ENCODE results near the gene CPN2.

Gene CPN2

DNA sequence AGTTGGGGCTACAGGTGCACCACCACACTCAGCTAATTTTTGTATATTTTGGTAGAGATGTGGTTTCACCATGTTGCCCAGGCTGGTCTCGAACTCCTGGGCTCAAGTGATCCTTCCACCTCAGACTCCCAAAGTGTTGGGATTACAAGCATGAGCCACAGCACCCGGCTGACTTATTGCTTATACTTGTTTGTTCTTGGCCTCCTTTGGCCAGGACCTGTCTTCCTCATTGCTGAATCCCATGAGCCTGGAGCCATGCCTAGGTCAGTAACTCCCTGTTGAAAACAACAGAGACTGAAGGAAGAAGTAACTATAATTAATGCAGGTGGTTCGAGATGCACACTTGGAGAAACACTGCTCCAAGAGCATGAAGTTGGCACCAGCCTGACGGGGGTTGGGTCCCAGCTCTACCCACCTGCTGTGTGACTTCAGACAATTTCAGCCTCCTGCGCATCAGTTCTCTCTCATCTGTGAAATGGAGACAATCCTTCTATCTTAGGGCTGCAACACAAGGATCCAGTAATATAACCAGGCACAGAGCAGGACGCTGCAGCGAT is 38.9 kb downstream of the CPN2 start:
- DNase-seq (ENCODE audit: low read depth) = no peak

DNA sequence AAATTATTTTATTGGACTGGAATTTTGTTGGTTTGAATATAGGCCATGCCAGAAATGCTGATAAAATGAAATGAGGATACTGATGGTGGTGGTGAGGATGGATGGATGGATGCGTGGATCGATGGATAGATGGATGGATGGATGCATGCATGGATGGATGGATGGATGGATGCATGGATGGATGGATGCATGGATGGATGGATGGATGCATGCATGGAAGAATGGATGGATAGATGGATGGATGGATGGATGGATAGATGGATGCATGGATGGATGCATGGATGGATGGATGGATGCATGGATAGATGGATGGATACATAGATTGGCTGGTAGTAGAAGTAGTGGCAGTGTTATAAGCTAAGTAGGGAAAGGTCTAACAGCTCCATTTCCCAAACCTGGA is 40.1 kb downstream of the CPN2 start:
- DNase-seq (ENCODE audit: low read depth) = no peak

DNA sequence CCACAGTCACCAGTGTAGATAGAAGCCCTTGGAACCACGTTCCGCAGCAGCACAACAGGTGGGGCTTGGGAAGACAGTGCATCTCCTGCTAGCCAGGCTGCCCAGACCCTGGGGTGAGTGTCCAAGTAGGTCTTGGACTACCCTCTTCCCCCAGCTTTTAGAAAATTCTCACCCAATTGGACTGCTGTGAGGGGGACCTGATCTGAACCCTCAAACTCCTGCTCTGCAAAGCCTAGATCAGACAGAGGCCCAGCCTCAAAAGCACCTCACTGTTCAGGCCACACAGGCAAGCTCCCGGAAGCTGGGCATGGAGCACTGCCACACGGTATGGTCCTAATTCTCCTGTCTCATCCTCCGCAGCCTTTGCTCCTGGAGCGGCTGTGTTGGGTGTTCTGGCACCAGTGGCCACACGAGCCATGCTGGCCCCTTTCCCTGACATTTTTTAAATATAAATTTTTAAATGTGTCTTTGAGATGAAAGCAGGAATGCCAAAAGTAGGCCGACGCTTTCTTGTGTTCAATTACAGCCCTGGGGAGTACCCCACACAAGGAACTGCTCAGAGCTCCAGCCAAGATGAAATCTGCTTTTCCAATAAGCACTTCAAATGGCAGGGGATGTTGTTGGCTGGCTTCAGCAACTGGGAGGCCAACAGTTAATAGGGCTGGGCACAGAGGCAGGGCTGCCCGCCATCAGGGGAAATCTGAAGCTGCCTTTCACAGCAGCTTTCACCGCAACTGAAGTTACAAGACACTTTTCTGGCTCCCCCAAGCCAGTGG is 40.9 kb downstream of the CPN2 start:
- DNase-seq (ENCODE audit: low read depth) = no peak

DNA sequence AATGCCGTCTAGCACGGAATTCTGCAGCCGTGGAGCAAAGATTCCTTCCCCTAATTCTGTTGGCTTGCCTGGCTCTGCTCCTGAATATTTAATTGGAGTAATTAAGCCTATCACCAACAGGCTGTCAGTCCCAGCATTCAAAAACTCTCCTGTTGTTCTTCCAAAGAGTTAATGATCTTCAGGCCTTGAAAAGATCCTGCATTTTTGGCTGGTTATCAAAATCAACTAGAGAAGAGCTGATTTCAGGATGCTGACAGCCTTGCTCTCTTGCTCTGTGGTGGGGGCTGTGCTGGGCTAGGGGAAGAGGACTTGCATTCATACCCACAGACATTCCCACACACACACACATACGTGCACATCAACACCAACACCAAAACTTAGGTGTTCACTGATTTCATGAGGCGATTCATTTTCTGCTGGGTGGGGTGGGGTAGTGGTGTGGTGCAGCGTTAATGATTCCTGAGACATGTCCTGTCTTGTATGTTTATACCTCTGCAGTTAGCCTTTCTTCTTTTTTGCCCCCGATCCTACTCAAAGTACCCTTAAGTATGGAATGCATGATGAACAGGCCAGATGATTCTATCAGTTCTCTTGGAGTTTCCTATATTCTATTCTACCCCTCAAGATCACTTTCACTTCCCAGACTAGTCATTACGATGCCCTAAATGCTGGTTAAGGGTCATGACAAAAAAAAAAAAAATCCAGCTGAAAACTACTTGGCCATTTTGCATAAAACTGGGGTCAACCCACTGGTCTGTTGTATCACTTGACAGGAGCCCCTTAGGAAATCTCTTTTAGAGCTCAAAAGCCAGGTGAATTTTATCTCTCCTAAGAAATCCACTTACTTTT is 42.3 kb downstream of the CPN2 start:
- DNase-seq (ENCODE audit: low read depth) = no peak

DNA sequence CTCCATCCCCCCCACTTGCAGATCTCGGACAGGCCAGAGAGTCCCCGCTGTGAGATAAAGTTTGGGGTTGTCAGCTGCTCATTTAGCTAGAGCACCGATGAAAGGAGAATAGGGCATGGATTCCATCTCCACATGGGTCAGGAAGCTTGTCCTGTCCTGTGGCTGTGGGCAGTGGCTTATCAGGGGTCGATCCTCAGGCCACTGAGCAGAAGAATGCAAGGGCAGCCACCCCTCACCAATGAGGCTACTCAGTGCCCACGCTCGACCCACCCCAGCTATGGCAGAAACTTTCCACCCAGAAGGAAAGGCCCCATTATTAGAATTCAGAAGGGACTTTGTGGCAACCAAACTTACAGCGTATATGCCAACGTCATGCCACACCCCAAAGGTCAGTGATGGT is 43.3 kb downstream of the CPN2 start:
- DNase-seq (ENCODE audit: low read depth) = no peak

DNA sequence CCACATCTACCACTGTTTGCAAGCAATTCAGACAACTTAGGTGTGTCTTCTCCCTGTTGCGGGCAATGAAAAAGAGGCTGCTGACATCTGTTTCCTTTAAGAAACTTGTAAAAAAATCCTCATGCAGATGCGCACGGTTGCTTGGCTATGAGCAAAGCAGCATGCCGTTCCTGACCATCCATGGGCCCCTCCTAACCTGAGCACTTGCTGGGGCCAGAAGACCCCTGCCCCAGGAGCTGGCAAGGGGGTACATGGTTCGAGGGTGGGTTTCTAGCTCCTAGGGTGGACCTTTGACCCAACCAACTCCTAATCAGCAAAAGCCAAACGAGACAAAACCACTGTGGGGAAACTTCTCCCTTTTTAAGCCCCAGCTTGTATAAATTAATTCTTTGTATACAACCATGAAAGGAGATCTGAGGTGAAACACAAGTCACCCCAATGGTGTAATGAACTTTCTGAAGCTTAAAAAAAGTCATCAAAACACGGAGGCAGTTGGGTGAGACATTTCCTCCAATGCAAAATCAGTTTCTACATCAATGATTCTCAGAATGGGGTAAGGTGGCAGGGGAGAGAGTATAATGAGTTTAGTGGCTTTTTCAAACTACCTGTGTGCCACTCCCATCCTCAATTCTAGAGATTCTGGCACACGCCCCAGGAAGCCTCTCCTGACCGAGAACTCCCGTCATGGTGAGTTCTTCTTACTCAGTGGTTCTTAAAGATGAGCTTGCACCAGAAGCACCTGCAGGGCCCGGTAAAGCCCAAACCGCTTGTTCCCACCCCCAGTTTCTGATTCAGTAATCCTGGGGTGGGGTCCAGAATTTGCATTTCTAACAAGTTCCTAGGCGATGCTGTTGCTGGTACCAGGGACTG is 44.1 kb downstream of the CPN2 start:
- no peak for DNase-seq (ENCODE audit: low read depth)

DNA sequence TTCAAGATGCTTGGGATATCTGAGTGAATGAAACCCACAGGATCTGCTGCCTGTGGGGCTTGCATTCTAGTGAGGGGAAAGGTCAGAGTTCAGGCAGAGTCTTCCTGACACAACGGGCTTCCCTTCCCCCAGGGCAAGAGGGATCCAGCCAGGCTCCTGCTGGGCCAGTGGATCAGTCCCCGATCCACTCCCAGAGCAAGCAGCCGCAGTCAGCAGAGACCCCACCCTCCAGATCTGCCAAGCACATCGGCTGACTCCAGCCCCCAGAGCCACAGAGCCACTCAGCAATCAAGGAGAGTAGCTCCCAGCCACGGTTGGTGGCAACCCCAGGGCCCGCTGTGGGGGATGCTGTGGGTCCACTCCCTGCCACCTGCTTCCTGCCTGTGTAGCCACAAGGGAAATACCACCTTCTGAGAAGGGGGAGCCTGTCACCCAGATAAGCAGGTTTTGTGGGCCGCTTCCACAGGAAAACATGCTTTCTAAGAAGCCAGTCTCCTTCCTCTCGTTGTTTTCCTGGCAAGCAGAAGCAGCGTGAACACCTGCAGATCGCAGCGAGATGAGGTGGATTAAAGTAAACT is 44.9 kb downstream of the CPN2 start:
- no peak for DNase-seq (ENCODE audit: low read depth)

DNA sequence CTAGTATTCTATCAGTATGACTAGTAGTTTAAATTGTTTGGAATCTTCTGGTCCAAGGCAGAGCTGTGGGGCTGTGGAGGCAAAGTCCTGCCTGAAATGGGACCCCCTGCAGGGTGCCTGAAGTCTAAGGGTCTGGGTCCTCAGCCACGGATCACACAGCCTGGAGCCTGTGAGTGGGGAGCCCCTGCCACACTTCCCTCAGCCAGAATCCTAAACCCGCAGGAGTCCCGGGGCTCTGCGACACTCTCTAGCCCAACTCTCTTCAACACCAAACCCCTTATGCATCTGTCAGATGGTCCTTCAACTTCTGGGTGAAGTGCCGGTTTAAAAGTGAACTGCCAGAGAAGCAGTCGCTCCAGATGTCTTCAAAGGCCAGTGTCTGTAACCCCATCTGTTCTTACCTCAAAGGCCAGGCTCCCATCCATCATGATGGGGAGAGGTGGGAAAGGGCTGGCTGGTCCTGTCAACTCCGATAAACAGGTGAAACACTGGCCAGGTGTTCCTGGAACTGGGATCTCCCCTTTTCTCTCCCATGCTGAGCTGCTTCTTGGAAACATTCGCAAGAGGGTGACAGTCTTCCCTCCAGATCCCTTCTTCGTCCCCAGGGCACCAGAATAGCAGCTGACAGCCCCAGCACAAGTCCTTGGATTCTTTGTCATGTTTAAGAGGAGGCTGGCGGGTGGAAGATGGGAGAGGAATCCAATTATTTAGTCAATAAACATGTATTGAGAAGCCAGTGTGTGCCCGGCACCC is 45.6 kb downstream of the CPN2 start:
- no peak for DNase-seq (ENCODE audit: low read depth)

DNA sequence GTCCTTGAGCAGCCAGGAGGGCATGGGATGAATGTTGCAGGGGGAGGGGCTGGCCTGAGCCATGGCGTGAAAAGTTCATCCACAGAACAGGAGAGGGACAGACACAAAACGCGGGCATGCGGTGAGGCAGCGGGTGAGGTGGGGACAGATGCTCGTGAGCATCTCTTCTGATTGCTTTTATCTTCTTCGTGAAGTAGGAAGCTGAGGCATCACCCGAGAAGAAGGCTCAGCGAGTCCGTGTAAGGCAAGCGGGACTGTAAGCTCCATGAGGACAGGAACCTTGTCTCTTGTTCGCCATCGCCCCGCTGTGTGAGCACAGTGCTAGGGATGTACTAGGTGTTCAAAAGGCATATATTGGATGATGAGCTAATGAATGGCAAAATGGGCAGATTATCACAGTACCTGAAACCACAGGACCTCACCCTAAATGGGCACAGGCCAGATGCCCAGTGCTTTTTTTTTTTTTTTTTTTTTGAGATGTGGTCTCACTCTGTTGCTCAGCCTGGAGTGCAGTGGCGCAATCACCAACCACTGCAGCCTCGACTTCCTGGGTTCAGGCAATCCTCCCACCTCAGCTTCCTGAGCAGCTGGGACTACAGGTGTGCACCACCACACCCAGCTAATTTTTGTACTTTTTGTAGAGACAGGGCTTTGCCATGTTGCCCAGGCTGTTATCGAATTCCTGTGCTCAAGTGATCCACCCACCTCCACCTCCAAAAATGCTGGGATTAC is 46.8 kb downstream of the CPN2 start:
- DNase-seq (ENCODE audit: low read depth) = no peak

DNA sequence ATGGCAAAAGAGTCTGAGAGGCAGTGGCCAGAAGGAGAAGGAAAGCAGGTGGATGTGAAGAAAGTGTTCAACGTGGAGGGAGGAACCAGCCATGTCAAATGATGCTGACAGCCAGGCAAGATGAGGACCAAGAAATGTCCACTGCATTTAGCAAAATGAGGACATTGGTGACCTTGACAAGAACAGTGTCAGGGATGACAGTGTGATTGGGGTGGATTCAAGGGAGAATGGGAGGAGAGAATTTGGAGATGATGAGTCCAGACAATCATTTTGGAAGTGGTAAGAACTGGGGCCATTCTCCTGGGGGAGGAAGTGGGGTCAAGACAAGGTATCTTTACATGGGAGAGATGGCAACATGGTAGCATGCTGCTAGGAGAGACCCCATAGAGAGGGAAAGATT is 47.4 kb downstream of the CPN2 start:
- no peak for DNase-seq (ENCODE audit: low read depth)

DNA sequence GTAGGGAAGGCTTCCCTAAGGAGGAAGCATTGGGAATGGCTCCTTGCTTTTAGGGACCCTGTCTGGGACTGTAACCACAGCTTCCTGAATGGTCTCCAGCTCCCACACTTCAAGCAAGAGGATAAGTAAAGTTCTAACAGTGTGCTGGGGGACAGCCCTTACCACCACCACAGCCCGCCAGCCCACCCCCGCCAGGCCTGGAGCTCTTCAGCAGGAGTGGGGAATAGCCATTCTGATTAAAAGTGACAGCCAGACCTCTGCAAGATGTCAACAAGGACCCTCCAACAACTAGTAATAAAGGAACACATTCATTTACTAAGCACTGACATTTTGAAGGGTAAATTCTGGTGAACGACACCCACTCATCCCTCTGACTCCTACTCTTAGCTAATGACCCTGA is 49.4 kb downstream of the CPN2 start:
- DNase-seq (ENCODE audit: low read depth) = no peak

DNA sequence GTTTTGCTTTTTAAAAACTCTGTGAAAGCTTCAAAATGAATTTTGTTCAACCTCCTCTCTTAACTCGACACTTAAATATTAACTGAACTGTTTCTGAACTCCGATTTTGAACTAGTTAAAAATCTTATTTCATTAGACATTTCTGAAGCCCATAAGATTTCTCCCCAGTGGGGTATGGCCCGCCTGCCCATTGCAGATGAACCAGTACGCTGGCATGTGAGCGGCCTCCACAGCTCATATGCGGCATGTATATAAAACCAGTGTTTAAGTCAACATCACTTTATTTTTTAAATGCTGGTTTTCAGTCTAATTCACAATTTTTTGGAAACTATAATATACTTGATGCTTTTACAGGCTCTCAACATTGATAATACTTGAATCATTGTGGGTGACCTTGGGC is 50.2 kb downstream of the CPN2 start:
- DNase-seq (ENCODE audit: low read depth) = no peak

DNA sequence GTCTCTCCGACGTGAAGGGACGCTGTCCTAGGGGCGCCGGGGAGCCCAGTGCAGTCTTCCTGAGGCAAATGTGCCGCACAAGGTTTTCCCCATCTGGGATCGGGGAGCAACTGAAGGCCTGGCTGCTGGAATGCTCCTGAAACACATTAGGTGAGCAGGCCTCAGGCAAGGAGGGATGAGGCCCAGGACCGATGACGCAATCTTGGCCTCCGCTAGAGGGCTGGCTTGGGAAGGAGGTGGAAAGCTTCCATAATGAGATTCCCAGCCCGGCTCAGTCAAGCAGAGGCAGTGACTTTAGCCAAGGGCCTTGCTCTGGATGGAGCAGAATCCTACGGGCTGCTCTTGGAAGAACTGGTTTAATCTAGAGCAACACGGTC is 50.8 kb downstream of the CPN2 start:
- no peak for DNase-seq (ENCODE audit: low read depth)

DNA sequence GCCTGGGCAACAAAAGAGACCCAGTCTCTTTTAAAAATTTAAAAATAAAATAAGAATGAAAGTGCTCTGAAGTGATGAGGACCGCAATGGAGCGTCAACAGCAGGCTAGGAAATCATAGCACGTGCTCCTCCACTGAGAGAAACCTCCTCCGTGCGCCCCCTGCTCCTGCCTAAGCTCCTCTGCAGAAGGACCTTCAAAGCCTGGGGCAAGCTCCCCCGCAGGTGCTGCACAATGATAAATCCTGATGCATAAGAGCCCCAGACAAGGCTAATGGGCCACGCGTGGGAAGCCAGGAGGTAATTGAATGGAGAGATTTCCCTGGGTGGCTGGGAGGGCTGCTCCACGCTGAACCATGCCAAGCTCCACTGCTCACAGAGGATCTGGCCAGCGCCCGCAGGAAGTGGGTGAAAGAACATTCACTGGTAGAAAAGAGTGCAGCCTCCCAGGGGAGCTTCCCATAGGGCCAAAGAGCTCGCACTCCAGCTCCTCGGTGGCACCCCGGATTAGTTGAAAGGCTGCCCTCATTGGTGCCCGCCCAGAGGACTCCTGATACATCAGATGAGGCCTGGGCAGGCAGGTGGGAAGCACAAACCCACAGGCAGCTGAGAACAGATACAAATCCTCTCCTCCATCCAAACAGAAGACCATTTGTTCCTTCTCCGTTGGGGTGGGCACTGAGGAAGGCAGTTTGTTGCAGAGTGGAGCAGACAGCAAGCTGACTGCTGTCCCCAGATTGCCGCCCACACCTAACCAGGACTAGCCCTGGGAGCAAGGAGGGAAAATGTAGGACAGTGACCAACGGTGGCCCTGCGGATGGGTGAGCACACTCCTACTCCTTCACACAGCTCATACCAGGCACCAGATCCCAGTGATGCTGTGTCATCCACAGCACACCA is 52.5 kb downstream of the CPN2 start:
- DNase-seq (ENCODE audit: low read depth) = no peak

DNA sequence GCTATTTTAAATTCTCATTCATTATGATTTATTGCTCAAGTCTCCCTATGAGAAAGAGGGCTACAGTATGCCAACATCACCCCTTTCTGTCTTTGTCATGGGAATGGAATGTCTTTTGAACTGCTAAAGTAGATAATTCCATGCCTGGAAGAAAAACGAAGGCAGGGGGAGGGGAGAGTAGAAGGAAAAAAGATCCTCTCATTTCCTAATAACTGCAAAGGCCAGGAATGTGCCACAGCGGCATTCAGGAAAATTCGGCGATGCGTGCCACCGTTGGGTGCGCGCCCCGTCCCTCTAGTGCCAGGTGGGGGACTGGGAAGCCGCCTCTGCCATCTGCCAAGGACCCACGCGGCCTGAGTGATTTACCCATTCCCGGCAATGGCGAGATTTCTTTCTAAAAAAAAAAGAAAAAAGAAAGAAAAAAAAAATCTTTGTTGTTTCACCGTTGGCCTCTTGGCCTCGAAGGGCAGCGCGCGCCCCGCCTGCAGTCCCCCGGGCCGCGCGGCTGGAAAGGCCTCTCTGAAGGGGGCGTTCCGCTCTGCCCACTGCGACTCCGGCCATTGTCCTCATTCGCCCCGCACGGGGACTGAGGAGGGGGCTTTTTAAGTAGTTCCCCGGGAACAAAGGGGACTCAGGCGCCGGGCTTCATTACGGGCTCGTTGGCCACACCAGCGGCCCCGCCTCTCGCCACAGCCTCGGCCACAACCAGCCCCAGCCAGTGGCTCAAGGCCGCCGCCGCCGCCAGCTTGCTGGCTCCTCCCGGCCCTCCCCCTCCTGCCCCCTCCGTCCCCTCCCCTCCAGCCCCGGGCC is 54.5 kb downstream of the CPN2 start:
- no peak for DNase-seq (ENCODE audit: low read depth)

DNA sequence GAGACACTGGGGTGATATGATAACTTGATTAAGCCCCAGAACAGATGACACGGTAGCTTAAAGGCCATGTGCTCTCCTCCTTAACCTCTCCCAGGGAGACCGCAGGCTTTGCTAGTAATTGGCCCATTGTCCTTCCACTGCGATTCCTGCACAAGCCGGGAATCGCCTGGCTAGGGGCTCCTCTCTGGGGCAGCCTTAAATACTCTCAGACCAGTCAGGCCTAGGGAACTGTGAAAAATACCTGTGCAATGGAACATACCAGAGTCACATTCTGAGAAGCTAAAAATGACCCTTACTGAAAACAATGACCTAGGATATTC is 56.3 kb downstream of the CPN2 start:
- DNase-seq (ENCODE audit: low read depth) = no peak

DNA sequence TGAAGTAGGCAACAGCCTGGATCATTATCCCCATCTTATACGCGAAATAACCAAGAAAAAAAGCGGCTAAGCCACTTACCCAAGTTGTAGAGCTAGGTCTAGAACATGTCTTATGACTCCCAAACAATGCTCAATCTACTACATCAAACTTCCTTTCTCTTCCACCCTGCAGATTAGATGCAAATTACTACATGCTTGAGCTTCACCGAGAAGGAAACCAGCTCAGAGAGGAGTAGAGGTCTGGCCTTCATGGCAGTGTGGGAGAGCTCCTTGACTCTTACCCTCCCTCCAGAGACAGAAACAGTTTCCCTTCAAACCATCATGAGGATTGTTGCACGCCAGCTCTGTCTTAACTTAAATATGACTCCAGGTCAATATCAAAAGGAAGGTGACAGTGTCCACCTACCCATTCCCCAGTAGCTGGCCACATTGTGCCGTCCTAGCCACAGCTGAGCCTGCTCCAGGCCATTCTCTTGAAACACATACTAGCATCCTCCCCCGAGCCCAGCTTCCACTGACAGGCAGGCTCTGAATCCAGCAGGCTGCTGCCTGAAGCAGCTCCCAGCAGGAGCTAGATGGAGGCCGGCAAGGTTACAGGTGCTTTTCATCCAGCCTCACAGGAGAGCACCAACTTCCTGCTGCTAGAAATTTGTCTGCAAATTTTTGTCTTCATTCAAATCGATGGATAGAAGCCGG is 56.8 kb downstream of the CPN2 start:
- no peak for DNase-seq (ENCODE audit: low read depth)

DNA sequence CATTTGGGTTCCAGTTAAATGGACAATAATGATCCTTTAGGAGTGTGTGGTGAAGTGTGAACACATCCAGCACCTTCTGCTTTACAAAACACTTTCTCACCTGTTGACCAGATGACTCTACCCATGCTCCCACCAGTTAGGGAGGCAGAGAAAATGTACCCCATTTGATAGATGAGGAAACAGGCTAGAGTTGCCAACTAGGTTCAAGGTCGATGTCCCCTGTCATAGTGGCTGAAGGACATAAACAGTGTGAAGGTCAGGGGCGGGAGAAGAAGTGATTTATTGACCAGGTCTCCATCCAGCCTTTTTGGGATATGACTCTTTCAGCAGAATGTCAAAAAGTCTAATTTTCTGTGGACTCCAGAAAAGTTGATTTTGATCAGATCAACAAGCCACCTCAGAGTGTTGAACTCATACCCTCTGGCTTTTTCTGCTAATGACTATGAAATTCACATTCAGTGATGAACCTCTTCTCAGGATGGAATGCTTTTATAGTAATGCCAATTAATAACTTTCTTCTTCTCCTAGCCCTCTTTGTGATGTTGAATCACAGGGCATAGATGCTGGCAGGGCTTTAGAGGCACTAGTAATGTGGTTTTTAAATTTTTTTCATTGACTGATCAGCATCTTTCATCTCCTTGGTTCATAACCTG is 57.5 kb downstream of the CPN2 start:
- DNase-seq (ENCODE audit: low read depth) = no peak

Data from stimulated activated CD8-positive, alpha-beta memory T cell treated with anti-CD3 and anti-CD28 coated beads, Interleukin-7, amount 100 ng/mL, for 24 hours (primary cell).